ENCODE results near the gene BMX.

DNA sequence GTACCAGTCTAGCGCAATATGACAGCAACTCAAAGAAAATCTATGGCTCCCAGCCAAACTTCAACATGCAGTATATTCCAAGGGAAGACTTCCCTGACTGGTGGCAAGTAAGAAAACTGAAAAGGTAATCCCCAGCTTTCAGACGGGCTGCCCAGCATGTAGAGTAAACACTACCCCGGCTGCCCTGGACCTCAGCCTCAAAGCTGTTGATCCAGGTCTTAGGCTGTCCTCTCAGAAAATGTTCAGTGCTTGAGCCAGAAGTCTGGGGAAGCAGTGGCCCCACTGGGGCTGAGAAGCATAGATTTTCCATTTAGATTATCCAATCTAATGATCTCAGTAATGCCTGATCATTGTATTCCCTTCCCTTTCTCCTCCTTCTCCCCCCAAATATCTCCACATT is 21.9 kb downstream of the BMX start:
- TF ChIP-seq, protein P1, sequence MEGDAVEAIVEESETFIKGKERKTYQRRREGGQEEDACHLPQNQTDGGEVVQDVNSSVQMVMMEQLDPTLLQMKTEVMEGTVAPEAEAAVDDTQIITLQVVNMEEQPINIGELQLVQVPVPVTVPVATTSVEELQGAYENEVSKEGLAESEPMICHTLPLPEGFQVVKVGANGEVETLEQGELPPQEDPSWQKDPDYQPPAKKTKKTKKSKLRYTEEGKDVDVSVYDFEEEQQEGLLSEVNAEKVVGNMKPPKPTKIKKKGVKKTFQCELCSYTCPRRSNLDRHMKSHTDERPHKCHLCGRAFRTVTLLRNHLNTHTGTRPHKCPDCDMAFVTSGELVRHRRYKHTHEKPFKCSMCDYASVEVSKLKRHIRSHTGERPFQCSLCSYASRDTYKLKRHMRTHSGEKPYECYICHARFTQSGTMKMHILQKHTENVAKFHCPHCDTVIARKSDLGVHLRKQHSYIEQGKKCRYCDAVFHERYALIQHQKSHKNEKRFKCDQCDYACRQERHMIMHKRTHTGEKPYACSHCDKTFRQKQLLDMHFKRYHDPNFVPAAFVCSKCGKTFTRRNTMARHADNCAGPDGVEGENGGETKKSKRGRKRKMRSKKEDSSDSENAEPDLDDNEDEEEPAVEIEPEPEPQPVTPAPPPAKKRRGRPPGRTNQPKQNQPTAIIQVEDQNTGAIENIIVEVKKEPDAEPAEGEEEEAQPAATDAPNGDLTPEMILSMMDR (conservative IDR thresholded peaks at IDR 0.05): no peak
- TF ChIP-seq EZH2 (IDR thresholded peaks at IDR 0.05; ENCODE audit: low read depth): no peak
